Activated B cell treated with CpG ODN at 0.5 μM for 24 hours (primary cell): ENCODE measurements around the gene THAP7. TPM values are rescaled to one million over a fixed set of nuclear protein-coding genes. Genes with fewer than 3 reads are reported as not detected.

Experiments
- ATAC-seq: fragments of 200-7000 bp; cut with Tn5 transposase; one replicate; pipeline ENCODE4 v1.10.0; 2021; ENCODE audit warnings: low read depth, mild to moderate bottlenecking, moderate library complexity
- CTCF ChIA-PET: fragments of 350-600 bp; sonication (Branson Sonifier 250); formaldehyde crosslinking; loops from one replicate; lab custom pipeline; 2021; ENCODE audit warnings: antibody characterized with exemption; lab: Charles Lee
- POLR2A ChIA-PET: fragments of 350-600 bp; sonication (Branson Sonifier 250); formaldehyde crosslinking; loops from one replicate; lab custom pipeline; 2021; ENCODE audit warnings: antibody characterized with exemption; lab: Charles Lee
- DNase-seq: peaks from one replicate; pipeline ENCODE4 v3.0.0; 2022
- H3K27ac Mint-ChIP-seq: one replicate; pipeline ENCODE4 v1.8.0; 2020; ENCODE audit warnings: mixed read lengths
- H3K27me3 Mint-ChIP-seq: one replicate; pipeline ENCODE4 v1.8.0; 2021; ENCODE audit warnings: mixed read lengths
- H3K36me3 Mint-ChIP-seq: one replicate; pipeline ENCODE4 v1.8.0; 2021; ENCODE audit warnings: low read depth, mixed read lengths
- H3K4me1 Mint-ChIP-seq: one replicate; pipeline ENCODE4 v1.8.0; 2021; ENCODE audit warnings: mixed read lengths
- H3K4me3 Mint-ChIP-seq: one replicate; pipeline ENCODE4 v1.8.0; 2020; ENCODE audit warnings: mild to moderate bottlenecking, mixed read lengths
- H3K9me3 Mint-ChIP-seq: one replicate; pipeline ENCODE4 v1.8.0; 2020; ENCODE audit warnings: mixed read lengths
- CTCF ChIP-seq: fragments of 200-600 bp; IDR thresholded peaks from one replicate; pipeline ENCODE4 v1.8.0; 2022; ENCODE audit warnings: antibody characterized with exemption, mild to moderate bottlenecking
- intact Hi-C: fragments of 100-400 bp; cut with micrococcal nuclease; formaldehyde crosslinking; loops from one replicate; pipeline ENCODE4 v1.15.1; 2024
- total RNA-seq: library from RNA; stranded (reverse); gene quantifications from 2 replicates; pipeline ENCODE4 v1.2.3, GENCODE V29; 2022

Gene THAP7
- total RNA-seq, 1 donor from 2014 or later: 27.1 TPM

- POLR2A ChIA-PET: interaction anchor here (0.7 to 4.6 kb wide), 3 partner anchors 12 to 142 kb away, joined by 3 to 37 read pairs (median 7); partner anchors contain the start of genes LZTR1 and THAP7
- intact Hi-C loops: loop anchor here (1.0 to 5.0 kb wide), 2 partner anchors 13 to 313 kb away; partner anchors contain the start of gene THAP7
- TF ChIP-seq CTCF: no peak
- peak within 1 kb of the TSS; percentile 93 for H3K4me3 Mint-ChIP-seq
- peaks cover 27% of the 10 kb centered on the region for H3K4me1 Mint-ChIP-seq
- no peak for DNase-seq
- H3K27ac Mint-ChIP-seq: peak within 1 kb of the TSS; percentile 92
- no peaks in the 10 kb centered on the region for H3K27me3 Mint-ChIP-seq
- H3K36me3 Mint-ChIP-seq: no peaks in the 10 kb centered on the region
- H3K9me3 Mint-ChIP-seq: no peaks in the 10 kb centered on the region
- no peak for ATAC-seq
- CTCF ChIA-PET: no interaction called here
These were observed 13.0 kb upstream of the THAP7 start, which contains the start of gene P2RX6 for GRCh38 chr22:21014726-21015465. Gene P2RX6, plus strand, starts transcription at chr22:21015165. Its CDS starts 10 bp downstream, at chr22:21015175.

GRCh38 chr22:21014202-21014725 lies 12.3 kb upstream of the THAP7 start:
- peaks cover 27% of the 10 kb centered on the region for H3K4me1 Mint-ChIP-seq
- no peaks in the 10 kb centered on the region for H3K36me3 Mint-ChIP-seq
- DNase-seq (peak; percentile 85), ATAC-seq (peak; percentile 95)
- peak overlapping the region; percentile 92 for H3K27ac Mint-ChIP-seq
- peak overlapping the region; percentile 93 for H3K4me3 Mint-ChIP-seq
- H3K27me3 Mint-ChIP-seq: no peaks in the 10 kb centered on the region
- no peaks in the 10 kb centered on the region for H3K9me3 Mint-ChIP-seq
- intact Hi-C loops: loop anchor here (1.0 to 5.0 kb wide), 2 partner anchors 12 to 312 kb away; partner anchors contain the start of gene THAP7
- CTCF ChIA-PET: no interaction called here
- no peak for TF ChIP-seq CTCF
- POLR2A ChIA-PET: interaction anchor here (1.7 to 4.6 kb wide), 2 partner anchors 12 to 32 kb away, joined by 7 to 37 read pairs; partner anchors contain the start of genes LZTR1 and THAP7

DNA sequence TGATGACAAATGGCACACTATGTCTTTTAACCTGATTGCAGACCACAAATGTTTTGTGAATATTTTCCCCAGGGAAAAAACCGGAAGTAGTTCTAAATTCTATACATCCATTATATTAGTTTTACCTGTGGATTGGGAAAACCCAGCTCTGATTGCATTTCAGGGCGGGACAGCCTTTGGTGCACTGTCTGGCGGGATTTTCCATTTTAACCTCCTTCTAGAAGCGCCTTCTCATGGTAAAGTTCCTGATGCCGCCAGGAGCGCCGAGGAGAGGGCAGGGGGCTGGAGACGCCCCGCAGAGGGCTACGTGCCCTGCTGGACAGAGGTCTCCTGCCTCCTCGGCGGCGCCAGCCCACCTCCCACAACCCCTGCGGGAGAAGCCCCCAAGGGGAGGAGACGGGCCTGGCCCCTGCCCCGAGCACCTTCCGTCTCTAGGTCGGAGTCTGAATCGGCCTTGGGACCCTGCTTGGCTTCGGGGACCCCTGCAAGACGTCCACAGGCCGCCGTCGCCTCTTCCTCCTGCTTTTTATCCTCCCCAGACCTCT lies 11.8 kb upstream of the THAP7 start:
- TF ChIP-seq CTCF: no peak
- H3K36me3 Mint-ChIP-seq: no peaks in the 10 kb centered on the region
- peak overlapping the region; percentile 93 for H3K4me3 Mint-ChIP-seq
- no peaks in the 10 kb centered on the region for H3K9me3 Mint-ChIP-seq
- intact Hi-C loops: loop anchor here (1.0 to 5.0 kb wide), 2 partner anchors 11 to 311 kb away; partner anchors contain the start of gene THAP7
- H3K27me3 Mint-ChIP-seq: no peaks in the 10 kb centered on the region
- DNase-seq: no peak
- ChIA-PET POLR2A (interaction anchor here (4.6 kb wide), 1 partner anchor 11 kb away, joined by 37 read pairs; the partner anchor contains the start of gene THAP7), CTCF (no interaction called here)
- peaks cover 27% of the 10 kb centered on the region for H3K4me1 Mint-ChIP-seq
- ATAC-seq: no peak
- H3K27ac Mint-ChIP-seq: peak overlapping the region; percentile 92

- no peak overlapping the region for H3K4me3 Mint-ChIP-seq
- ChIA-PET CTCF (no interaction called here), POLR2A (interaction anchor here (4.6 kb wide), 1 partner anchor 10 kb away, joined by 37 read pairs; the partner anchor contains the start of gene THAP7)
- peak overlapping the region; percentile 92 for H3K27ac Mint-ChIP-seq
- H3K36me3 Mint-ChIP-seq: no peaks in the 10 kb centered on the region
- no peak for ATAC-seq
- TF ChIP-seq CTCF: no peak
- no peaks in the 10 kb centered on the region for H3K9me3 Mint-ChIP-seq
- intact Hi-C loops: loop anchor here (5.0 kb wide), 1 partner anchor 310 kb away; no protein-coding TSS in a partner anchor
- peaks cover 27% of the 10 kb centered on the region for H3K4me1 Mint-ChIP-seq
- H3K27me3 Mint-ChIP-seq: no peaks in the 10 kb centered on the region
- no peak for DNase-seq
These were observed 10.8 kb upstream of the THAP7 start for GRCh38 chr22:21012446-21013407.
